HG03442 (cell line): ENCODE data around the gene CDT1.
"Not testable (repeated sequence)": the region's sequence is repeated elsewhere in the genome, so short reads cannot be mapped to it uniquely, and the experiment has no call there.

Experiments
- ATAC-seq: cut with Tn5 transposase; IDR thresholded peaks from one replicate; pipeline ENCODE4 v1.9.1; 2021; ENCODE audit warnings: mild to moderate bottlenecking, moderate library complexity; ENCODE audit not compliant: unreplicated experiment

CDT1 gene

GRCh38 chr16:88815901-88816589 lies 12.5 kb downstream of the CDT1 start:
- no peak for ATAC-seq

- ATAC-seq = no peak
Observed at GRCh38 chr16:88816736-88817535, 13.3 kb downstream of the CDT1 start.

- ATAC-seq = no peak
Observed at GRCh38 chr16:88817785-88818574, 14.4 kb downstream of the CDT1 start.

GRCh38 chr16:88818575-88818874 lies 14.9 kb downstream of the CDT1 start:
- no peak for ATAC-seq

- no peak for ATAC-seq
Observed at GRCh38 chr16:88819126-88819525, 15.5 kb downstream of the CDT1 start.

GRCh38 chr16:88820385-88821025 lies 16.9 kb downstream of the CDT1 start:
- no peak for ATAC-seq

- no peak for ATAC-seq
Observed at GRCh38 chr16:88821168-88821850, 17.7 kb downstream of the CDT1 start.

GRCh38 chr16:88822281-88823040 lies 18.9 kb downstream of the CDT1 start:
- no peak for ATAC-seq

- ATAC-seq = not testable (repeated sequence)
Observed at GRCh38 chr16:88823646-88824045, 20.1 kb downstream of the CDT1 start.

- no peak for ATAC-seq
Observed at GRCh38 chr16:88824256-88825077, 20.9 kb downstream of the CDT1 start.

- no peak for ATAC-seq
Observed at GRCh38 chr16:88825146-88825545, 21.6 kb downstream of the CDT1 start.

- no peak for ATAC-seq
Observed at GRCh38 chr16:88826070-88826840, 22.7 kb downstream of the CDT1 start.

- no peak for ATAC-seq
Observed at GRCh38 chr16:88827727-88828126, 24.1 kb downstream of the CDT1 start.

GRCh38 chr16:88828711-88829110 lies 25.1 kb downstream of the CDT1 start:
- no peak for ATAC-seq

GRCh38 chr16:88830258-88830657 lies 26.7 kb downstream of the CDT1 start:
- ATAC-seq = no peak

GRCh38 chr16:88830783-88831182 lies 27.2 kb downstream of the CDT1 start:
- no peak for ATAC-seq

- no peak for ATAC-seq
Observed at GRCh38 chr16:88831838-88832237, 28.2 kb downstream of the CDT1 start.

- ATAC-seq = no peak
Observed at GRCh38 chr16:88833086-88833485, 29.5 kb downstream of the CDT1 start.
